Endothelial cell of umbilical vein (primary cell): ENCODE measurements around the gene NDUFB10. TPM values are rescaled to one million over a fixed set of nuclear protein-coding genes. Genes with fewer than 3 reads are reported as not detected.

ENCODE experiments used
- BruUV-seq: library from RNA; stranded (reverse); fragments of 400-500 nt; replicated peaks from 2 replicates; lab custom pipeline; 2021; lab: Mats Ljungman, UMichigan
- CTCF ChIA-PET: fragments of 300-600, 350-600 bp; sonication (Branson Sonifier 250); formaldehyde crosslinking; loops from one replicate; lab custom pipeline; 2021; ENCODE audit warnings: antibody characterized with exemption, inconsistent platforms; lab: Charles Lee
- POLR2A ChIA-PET: fragments of 300-600, 350-600 bp; sonication (Branson Sonifier 250); formaldehyde crosslinking; loops from one replicate; lab custom pipeline; 2021; ENCODE audit warnings: antibody characterized with exemption, inconsistent platforms; lab: Charles Lee
- DNase-seq: peaks from one replicate; pipeline ENCODE4 v3.0.0-alpha.2; 2011; ENCODE audit warnings: low read depth, low spot score
- FAIRE-seq: peaks from 2 replicates; lab custom pipeline; 2011; peaks lifted over from hg19 to GRCh38; lab: Jason Lieb, UNC
- H2AFZ ChIP-seq: 2 replicates; pipeline ENCODE4 v1.6.0; 2012; ENCODE audit warnings: low read depth, low read length, control low read depth, inconsistent platforms
- H3K27ac ChIP-seq: 2 replicates; pipeline ENCODE4 v1.5.1; 2011; ENCODE audit warnings: low read depth, mild to moderate bottlenecking, control low read depth, low read length, moderate library complexity; ENCODE audit not compliant: insufficient read depth
- H3K27me3 ChIP-seq, 2 experiments: 2 replicates each; pipeline versions ENCODE4 v1.6.0 to v1.6.1; 2011; ENCODE audit warnings: low read length in 2 of 2, mixed read lengths in 1 of 2; ENCODE audit not compliant: control insufficient read depth in 2 of 2, insufficient read depth in 2 of 2
- H3K36me3 ChIP-seq, 2 experiments: 2 replicates in 1 of 2; 3 replicates in 1 of 2; pipeline ENCODE4 v1.5.1; 2011; ENCODE audit warnings: low read length in 2 of 2, mild to moderate bottlenecking in 1 of 2, moderate library complexity in 1 of 2; ENCODE audit not compliant: control insufficient read depth in 2 of 2, insufficient read depth in 2 of 2; ENCODE audit errors: extremely low read depth in 1 of 2
- H3K4me1 ChIP-seq: 3 replicates; pipeline ENCODE4 v1.5.1; 2011; ENCODE audit warnings: mild to moderate bottlenecking, low read length; ENCODE audit not compliant: control insufficient read depth, insufficient read depth; ENCODE audit errors: extremely low read depth
- H3K4me2 ChIP-seq: 2 replicates; pipeline ENCODE4 v1.6.1; 2011; ENCODE audit warnings: low read length, control low read depth, mixed read lengths; ENCODE audit not compliant: insufficient read depth
- H3K4me3 ChIP-seq, 3 experiments: fragments of 200-600 bp in 1 of 3; sonication (generic), shearing (Covaris generic) in 1 of 3; replicated peaks in 1 of 3; 2 replicates each; pipeline ENCODE4 v1.5.1; 2011 to 2016; ENCODE audit warnings: control low read depth in 3 of 3, low read length in 3 of 3, mild to moderate bottlenecking in 2 of 3, inconsistent platforms in 1 of 3, low read depth in 1 of 3, moderate library complexity in 1 of 3; ENCODE audit not compliant: insufficient read depth in 1 of 3
- H3K79me2 ChIP-seq: 2 replicates; pipeline ENCODE4 v1.6.0; 2012; ENCODE audit warnings: low read length, inconsistent platforms; ENCODE audit not compliant: control insufficient read depth, insufficient read depth
- H3K9ac ChIP-seq: replicated peaks from 2 replicates; pipeline ENCODE3; 2011; ENCODE audit warnings: low read length, control low read depth; ENCODE audit not compliant: insufficient read depth; ENCODE audit errors: extremely low read depth
- H3K9me1 ChIP-seq: replicated peaks from 3 replicates; pipeline ENCODE4 v1.6.0; 2011; ENCODE audit warnings: mild to moderate bottlenecking, low read length; ENCODE audit not compliant: control insufficient read depth, insufficient read depth; ENCODE audit errors: extremely low read depth
- H3K9me3 ChIP-seq: replicated peaks from 2 replicates; pipeline ENCODE4 v1.5.1; 2012; ENCODE audit warnings: low read length, inconsistent platforms; ENCODE audit not compliant: control insufficient read depth, insufficient read depth
- H4K20me1 ChIP-seq: replicated peaks from 2 replicates; pipeline ENCODE3; 2011; ENCODE audit warnings: mild to moderate bottlenecking, low read length; ENCODE audit not compliant: control insufficient read depth, insufficient read depth; ENCODE audit errors: extremely low read depth
- CTCF ChIP-seq, 2 donors: IDR thresholded peaks; 1 replicate in 1 of 2; 2 replicates in 1 of 2; pipeline ENCODE4 v1.5.1; 2011; ENCODE audit warnings: low read length in 2 of 2, mild to moderate bottlenecking in 2 of 2, moderate library complexity in 2 of 2, control low read depth in 1 of 2, inconsistent platforms in 1 of 2, low read depth in 1 of 2; ENCODE audit not compliant: insufficient read depth in 1 of 2; ENCODE audit errors: extremely low read depth in 1 of 2
- EZH2 ChIP-seq: IDR thresholded peaks from 2 replicates; pipeline ENCODE4 v1.6.1; 2012; ENCODE audit warnings: borderline replicate concordance, low read depth, mild to moderate bottlenecking, moderate library complexity, low read length, inconsistent platforms; ENCODE audit not compliant: severe bottlenecking
- FOS ChIP-seq: IDR thresholded peaks from 2 replicates; pipeline ENCODE4 v1.6.1; 2011; ENCODE audit warnings: mild to moderate bottlenecking, low read length, moderate library complexity, borderline replicate concordance; ENCODE audit not compliant: insufficient read depth
- GATA2 ChIP-seq: IDR thresholded peaks from 2 replicates; pipeline ENCODE4 v1.7.0; 2011; ENCODE audit warnings: low read depth, mild to moderate bottlenecking, moderate library complexity, mixed read lengths, low read length; ENCODE audit not compliant: insufficient read length, insufficient read depth
- JUN ChIP-seq: IDR thresholded peaks from 2 replicates; pipeline ENCODE4 v1.6.1; 2011; ENCODE audit warnings: borderline replicate concordance, low read depth; ENCODE audit not compliant: insufficient read length, insufficient read depth
- MAX ChIP-seq: IDR thresholded peaks from 2 replicates; pipeline ENCODE4 v1.6.1; 2011; ENCODE audit not compliant: insufficient read depth, insufficient read length
- MYC ChIP-seq: IDR thresholded peaks from one replicate; pipeline ENCODE4 v1.6.1; 2011; ENCODE audit warnings: mild to moderate bottlenecking, low read depth, low read length
- POLR2AphosphoS5 ChIP-seq: IDR thresholded peaks from 2 replicates; pipeline ENCODE4 v1.6.1; 2012; ENCODE audit warnings: low read depth, mild to moderate bottlenecking, control low read depth, low read length, moderate library complexity; ENCODE audit not compliant: insufficient read depth
- dilution Hi-C: fragments of 300-500 bp; cut with MboI; formaldehyde crosslinking; loops from one replicate; pipeline ENCODE4 v1.15.0; 2019; ENCODE audit warnings: low sequenced_read_pairs; ENCODE audit not compliant: extremely low pct_ligation_motif_present
- intact Hi-C: fragments of 100-400 bp; cut with micrococcal nuclease; formaldehyde crosslinking; loops from one replicate; pipeline ENCODE4 v1.10.0; 2022
- polyA plus RNA-seq, 4 experiments: library from polyadenylated mRNA; depleted of rRNA in 3 of 4; stranded (reverse) in 3 of 4; unstranded in 1 of 4; fragments of >200 nt; gene quantifications; 2 replicates each; pipeline versions ENCODE4 v1.2.1 to v1.2.3, GENCODE V29; 2011 to 2012; ENCODE audit warnings: missing spikeins in 1 of 4
- total RNA-seq: library from RNA; stranded (reverse); gene quantifications from 2 replicates; pipeline ENCODE4 v1.2.3, GENCODE V29; 2021

NDUFB10 gene
- total and polyA plus RNA-seq, 2 donors (not counting 3 experiments of a cell fraction or from before 2014, with no cell fraction given), result 124 to 167 TPM

GRCh38 chr16:1973461-1974156 is 14.3 kb downstream of the NDUFB10 start:
- POLR2A ChIA-PET, result interaction anchor here (0.7 kb wide), 1 partner anchor 9 kb away, joined by 3 read pairs; the partner anchor contains the start of gene RPS2

More at GRCh38 chr16:1973461-1974156, 14.3 kb downstream of the NDUFB10 start:
- Histone ChIP-seq H3K79me2 (peaks cover 15% of the 10 kb centered on the region), H3K4me3 (no peak overlapping the region), H3K9me1 (no peaks in the 10 kb centered on the region), H4K20me1 (no peaks in the 10 kb centered on the region), H3K27me3 (no peaks in the 10 kb centered on the region), H3K4me1 (peaks cover 4% of the 10 kb centered on the region), H3K9ac (no peak overlapping the region), H3K9me3 (no peaks in the 10 kb centered on the region), H3K4me2 (no peak overlapping the region), H2AFZ (no peak overlapping the region), H3K36me3 (peaks cover 9 to 37% of the 10 kb centered on the region in 2 experiments), H3K27ac (no peak overlapping the region)
- FAIRE-seq (no peak), DNase-seq (no peak)
- TF ChIP-seq EZH2 (no peak), GATA2 (no peak), MAX (no peak), POLR2AphosphoS5 (no peak), FOS (no peak), JUN (no peak), MYC (no peak), CTCF (IDR thresholded peaks at IDR 0.05; ENCODE audit: extremely low read depth in 1 of 2, insufficient read depth in 1 of 2, low read depth in 1 of 2, low read length in 2 of 2) (no peak)
- BruUV-seq, result no TSS peak
- CTCF ChIA-PET, result no interaction called here
- intact Hi-C loops, result no loop called here
- dilution Hi-C loops, result no loop called here
